ENCODE results near the gene HMGN1. TPM values are rescaled to one million over a fixed set of nuclear protein-coding genes. Genes with fewer than 3 reads are reported as not detected.

Gene HMGN1
- polyA plus RNA-seq, 1 donor from 2014 or later, result 2,070 TPM

DNA sequence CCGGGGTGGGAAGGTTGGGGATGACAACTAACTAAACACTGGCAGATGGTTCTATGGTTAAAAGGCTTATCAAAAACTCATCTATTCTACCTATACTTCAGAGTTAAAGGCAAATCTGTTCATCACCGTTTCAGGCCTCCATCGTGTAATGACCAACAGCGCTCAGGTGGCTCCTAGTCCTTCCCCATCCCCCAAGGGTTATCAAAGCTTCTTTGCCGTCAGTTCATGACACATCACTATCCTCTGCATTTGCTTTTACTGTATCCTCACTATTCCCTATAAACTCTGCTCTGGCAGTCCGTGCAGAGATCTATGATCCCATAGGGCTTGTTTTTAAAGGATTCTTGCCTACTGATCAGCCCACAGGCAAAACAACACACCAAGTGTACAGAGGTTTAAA is 8.2 kb downstream of the HMGN1 start:
- peaks cover 23% of the 10 kb centered on the region for H3K79me2 ChIP-seq (replicated peaks; ENCODE audit: insufficient read depth, low read length)
- no peak overlapping the region for H3K4me2 ChIP-seq (ENCODE audit: low read length)
- H3K9ac ChIP-seq (ENCODE audit: low read length), result no peak overlapping the region
- no peak overlapping the region for H2AFZ ChIP-seq (ENCODE audit: low read depth, low read length)
- no peak overlapping the region for H3K27ac ChIP-seq (ENCODE audit: low read length)
- no peaks in the 10 kb centered on the region for H3K9me2 ChIP-seq (ENCODE audit: insufficient read depth, low read length)
- H3K9me3 ChIP-seq (ENCODE audit: low read length), result no peaks in the 10 kb centered on the region
- H3K36me3 ChIP-seq (ENCODE audit: insufficient read depth, low read length), result no peaks in the 10 kb centered on the region
- no peaks in the 10 kb centered on the region for H3K27me3 ChIP-seq (ENCODE audit: insufficient read depth, low read depth, low read length)
- H3F3A ChIP-seq (ENCODE audit: insufficient read depth, low read length, poor library complexity, severe bottlenecking), result no peaks in the 10 kb centered on the region
- no peak overlapping the region for H3K4me3 ChIP-seq (ENCODE audit: low read length)
- TF ChIP-seq RAD21 (conservative IDR thresholded peaks at IDR 0.05) (no peak), SMC3 (conservative IDR thresholded peaks at IDR 0.05; ENCODE audit: poor library complexity) (no peak), EP300 (conservative IDR thresholded peaks at IDR 0.05; ENCODE audit: poor library complexity, severe bottlenecking) (no peak), EZH2 (IDR thresholded peaks at IDR 0.05; ENCODE audit: borderline replicate concordance, insufficient read depth, low read length, poor library complexity, severe bottlenecking) (no peak), MXI1 (conservative IDR thresholded peaks at IDR 0.05; ENCODE audit: poor library complexity, severe bottlenecking) (no peak), TAF1 (IDR thresholded peaks at IDR 0.05; ENCODE audit: low read depth) (no peak), POLR2AphosphoS5 (IDR thresholded peaks at IDR 0.05) (no peak)
- TF ChIP-seq, protein P1, sequence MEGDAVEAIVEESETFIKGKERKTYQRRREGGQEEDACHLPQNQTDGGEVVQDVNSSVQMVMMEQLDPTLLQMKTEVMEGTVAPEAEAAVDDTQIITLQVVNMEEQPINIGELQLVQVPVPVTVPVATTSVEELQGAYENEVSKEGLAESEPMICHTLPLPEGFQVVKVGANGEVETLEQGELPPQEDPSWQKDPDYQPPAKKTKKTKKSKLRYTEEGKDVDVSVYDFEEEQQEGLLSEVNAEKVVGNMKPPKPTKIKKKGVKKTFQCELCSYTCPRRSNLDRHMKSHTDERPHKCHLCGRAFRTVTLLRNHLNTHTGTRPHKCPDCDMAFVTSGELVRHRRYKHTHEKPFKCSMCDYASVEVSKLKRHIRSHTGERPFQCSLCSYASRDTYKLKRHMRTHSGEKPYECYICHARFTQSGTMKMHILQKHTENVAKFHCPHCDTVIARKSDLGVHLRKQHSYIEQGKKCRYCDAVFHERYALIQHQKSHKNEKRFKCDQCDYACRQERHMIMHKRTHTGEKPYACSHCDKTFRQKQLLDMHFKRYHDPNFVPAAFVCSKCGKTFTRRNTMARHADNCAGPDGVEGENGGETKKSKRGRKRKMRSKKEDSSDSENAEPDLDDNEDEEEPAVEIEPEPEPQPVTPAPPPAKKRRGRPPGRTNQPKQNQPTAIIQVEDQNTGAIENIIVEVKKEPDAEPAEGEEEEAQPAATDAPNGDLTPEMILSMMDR (IDR thresholded peaks at IDR 0.05; ENCODE audit: poor library complexity, severe bottlenecking), result no peak
- TF ChIP-seq, protein P2, sequence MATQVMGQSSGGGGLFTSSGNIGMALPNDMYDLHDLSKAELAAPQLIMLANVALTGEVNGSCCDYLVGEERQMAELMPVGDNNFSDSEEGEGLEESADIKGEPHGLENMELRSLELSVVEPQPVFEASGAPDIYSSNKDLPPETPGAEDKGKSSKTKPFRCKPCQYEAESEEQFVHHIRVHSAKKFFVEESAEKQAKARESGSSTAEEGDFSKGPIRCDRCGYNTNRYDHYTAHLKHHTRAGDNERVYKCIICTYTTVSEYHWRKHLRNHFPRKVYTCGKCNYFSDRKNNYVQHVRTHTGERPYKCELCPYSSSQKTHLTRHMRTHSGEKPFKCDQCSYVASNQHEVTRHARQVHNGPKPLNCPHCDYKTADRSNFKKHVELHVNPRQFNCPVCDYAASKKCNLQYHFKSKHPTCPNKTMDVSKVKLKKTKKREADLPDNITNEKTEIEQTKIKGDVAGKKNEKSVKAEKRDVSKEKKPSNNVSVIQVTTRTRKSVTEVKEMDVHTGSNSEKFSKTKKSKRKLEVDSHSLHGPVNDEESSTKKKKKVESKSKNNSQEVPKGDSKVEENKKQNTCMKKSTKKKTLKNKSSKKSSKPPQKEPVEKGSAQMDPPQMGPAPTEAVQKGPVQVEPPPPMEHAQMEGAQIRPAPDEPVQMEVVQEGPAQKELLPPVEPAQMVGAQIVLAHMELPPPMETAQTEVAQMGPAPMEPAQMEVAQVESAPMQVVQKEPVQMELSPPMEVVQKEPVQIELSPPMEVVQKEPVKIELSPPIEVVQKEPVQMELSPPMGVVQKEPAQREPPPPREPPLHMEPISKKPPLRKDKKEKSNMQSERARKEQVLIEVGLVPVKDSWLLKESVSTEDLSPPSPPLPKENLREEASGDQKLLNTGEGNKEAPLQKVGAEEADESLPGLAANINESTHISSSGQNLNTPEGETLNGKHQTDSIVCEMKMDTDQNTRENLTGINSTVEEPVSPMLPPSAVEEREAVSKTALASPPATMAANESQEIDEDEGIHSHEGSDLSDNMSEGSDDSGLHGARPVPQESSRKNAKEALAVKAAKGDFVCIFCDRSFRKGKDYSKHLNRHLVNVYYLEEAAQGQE (IDR thresholded peaks at IDR 0.05; ENCODE audit: borderline replicate concordance), result no peak
- H4K20me1 ChIP-seq (ENCODE audit: insufficient read depth), result peaks cover 13% of the 10 kb centered on the region

GRCh38 chr21:39339231-39339630 is 9.7 kb downstream of the HMGN1 start:
- Histone ChIP-seq H3K27ac (ENCODE audit: low read length) (no peak overlapping the region), H3K9me2 (ENCODE audit: insufficient read depth, low read length) (no peaks in the 10 kb centered on the region), H3K79me2 (replicated peaks; ENCODE audit: insufficient read depth, low read length) (peaks cover 9% of the 10 kb centered on the region), H3K9ac (ENCODE audit: low read length) (no peak overlapping the region), H3K36me3 (ENCODE audit: insufficient read depth, low read length) (no peaks in the 10 kb centered on the region), H3K4me3 (ENCODE audit: low read length) (no peak overlapping the region), H3K9me3 (ENCODE audit: low read length) (no peaks in the 10 kb centered on the region), H3F3A (ENCODE audit: insufficient read depth, low read length, poor library complexity, severe bottlenecking) (no peaks in the 10 kb centered on the region), H2AFZ (ENCODE audit: low read depth, low read length) (no peak overlapping the region), H3K27me3 (ENCODE audit: insufficient read depth, low read depth, low read length) (no peaks in the 10 kb centered on the region), H4K20me1 (ENCODE audit: insufficient read depth) (peaks cover 8% of the 10 kb centered on the region), H3K4me2 (ENCODE audit: low read length) (no peak overlapping the region)
- TF ChIP-seq MXI1 (conservative IDR thresholded peaks at IDR 0.05; ENCODE audit: poor library complexity, severe bottlenecking) (no peak), POLR2AphosphoS5 (IDR thresholded peaks at IDR 0.05) (no peak), TAF1 (IDR thresholded peaks at IDR 0.05; ENCODE audit: low read depth) (no peak), EP300 (conservative IDR thresholded peaks at IDR 0.05; ENCODE audit: poor library complexity, severe bottlenecking) (no peak), SMC3 (conservative IDR thresholded peaks at IDR 0.05; ENCODE audit: poor library complexity) (no peak), RAD21 (conservative IDR thresholded peaks at IDR 0.05) (no peak)
- TF ChIP-seq, protein P1 (IDR thresholded peaks at IDR 0.05; ENCODE audit: poor library complexity, severe bottlenecking), result no peak

All from neural cell (in vitro differentiated cells).